ENCODE data around the gene INHBC.
"Not testable (repeated sequence)": the region's sequence is repeated elsewhere in the genome, so short reads cannot be mapped to it uniquely, and the experiment has no call there.

Gene INHBC

GRCh38 chr12:57420482-57420881, 14.1 kb upstream of the INHBC start:
- TF ChIP-seq EZH2phosphoT487 (conservative IDR thresholded peaks at IDR 0.05; ENCODE audit: low read length) (no peak), CTCF (IDR thresholded peaks at IDR 0.05; ENCODE audit: insufficient read depth, low read length, poor library complexity, severe bottlenecking) (no peak)
- Histone ChIP-seq H3K27me3 (ENCODE audit: low read length) (no peaks in the 10 kb centered on the region), H2AFZ (ENCODE audit: low read depth, low read length, severe bottlenecking) (no peak overlapping the region), H3K4me2 (ENCODE audit: low read depth, low read length, poor library complexity, severe bottlenecking) (no peak overlapping the region), H3K4me3 (ENCODE audit: insufficient read depth, low read length, poor library complexity, severe bottlenecking) (no peak overlapping the region), H3K9me3 (ENCODE audit: insufficient read depth, low read length) (no peaks in the 10 kb centered on the region), H3K36me3 (ENCODE audit: low read length) (no peaks in the 10 kb centered on the region), H3K79me2 (ENCODE audit: insufficient read depth, low read length) (peaks cover 58% of the 10 kb centered on the region), H3K9me2 (replicated peaks; ENCODE audit: insufficient read depth, low read length) (no peaks in the 10 kb centered on the region), H3K9ac (ENCODE audit: low read length) (no peak overlapping the region), H4K20me1 (ENCODE audit: low read depth, low read length) (no peaks in the 10 kb centered on the region), H3K27ac (ENCODE audit: low read depth, low read length) (no peak overlapping the region), H3F3A (ENCODE audit: insufficient read depth) (peaks cover 3% of the 10 kb centered on the region; the same call in 1 of the 2 replicates)

- not testable (repeated sequence) for H3K27ac ChIP-seq (ENCODE audit: low read depth, low read length); H3K9ac ChIP-seq (ENCODE audit: low read length); H3K4me3 ChIP-seq (ENCODE audit: insufficient read depth, low read length, poor library complexity, severe bottlenecking); H3K9me3 ChIP-seq (ENCODE audit: insufficient read depth, low read length); H3K36me3 ChIP-seq (ENCODE audit: low read length); H3K9me2 ChIP-seq (replicated peaks; ENCODE audit: insufficient read depth, low read length); H3K27me3 ChIP-seq (ENCODE audit: low read length); H4K20me1 ChIP-seq (ENCODE audit: low read depth, low read length); H2AFZ ChIP-seq (ENCODE audit: low read depth, low read length, severe bottlenecking); H3K4me2 ChIP-seq (ENCODE audit: low read depth, low read length, poor library complexity, severe bottlenecking)
- Histone ChIP-seq H3F3A (ENCODE audit: insufficient read depth) (peaks cover 13% of the 10 kb centered on the region), H3K79me2 (ENCODE audit: insufficient read depth, low read length) (peaks cover 48% of the 10 kb centered on the region)
Observed at GRCh38 chr12:57426948-57427347, 7.6 kb upstream of the INHBC start.

GRCh38 chr12:57428965-57429364, 5.6 kb upstream of the INHBC start:
- peaks cover 43% of the 10 kb centered on the region for H3K79me2 ChIP-seq (ENCODE audit: insufficient read depth, low read length)
- no peak overlapping the region for H3K4me3 ChIP-seq (ENCODE audit: insufficient read depth, low read length, poor library complexity, severe bottlenecking)
- peak overlapping the region; percentile 98 for H3K4me2 ChIP-seq (ENCODE audit: low read depth, low read length, poor library complexity, severe bottlenecking)
- no peak for TF ChIP-seq CTCF (IDR thresholded peaks at IDR 0.05; ENCODE audit: insufficient read depth, low read length, poor library complexity, severe bottlenecking)
- no peak for TF ChIP-seq EZH2phosphoT487 (conservative IDR thresholded peaks at IDR 0.05; ENCODE audit: low read length)
- no peaks in the 10 kb centered on the region for H3K27me3 ChIP-seq (ENCODE audit: low read length)
- H2AFZ ChIP-seq (ENCODE audit: low read depth, low read length, severe bottlenecking) = no peak overlapping the region
- no peaks in the 10 kb centered on the region for H3K9me3 ChIP-seq (ENCODE audit: insufficient read depth, low read length)
- no peaks in the 10 kb centered on the region for H4K20me1 ChIP-seq (ENCODE audit: low read depth, low read length)
- H3K27ac ChIP-seq (ENCODE audit: low read depth, low read length) = peak overlapping the region; percentile 64; the same call in 1 of the 2 replicates
- peak overlapping the region; percentile 72 for H3K9ac ChIP-seq (ENCODE audit: low read length)
- peaks cover 13% of the 10 kb centered on the region for H3F3A ChIP-seq (ENCODE audit: insufficient read depth)
- H3K36me3 ChIP-seq (ENCODE audit: low read length) = no peaks in the 10 kb centered on the region
- no peaks in the 10 kb centered on the region for H3K9me2 ChIP-seq (replicated peaks; ENCODE audit: insufficient read depth, low read length)

- no peaks in the 10 kb centered on the region for H3K36me3 ChIP-seq (ENCODE audit: low read length)
- H2AFZ ChIP-seq (ENCODE audit: low read depth, low read length, severe bottlenecking) = no peak overlapping the region
- peak overlapping the region; percentile 98 for H3K4me2 ChIP-seq (ENCODE audit: low read depth, low read length, poor library complexity, severe bottlenecking)
- H3K9me3 ChIP-seq (ENCODE audit: insufficient read depth, low read length) = no peaks in the 10 kb centered on the region
- peak overlapping the region; percentile 64 for H3K27ac ChIP-seq (ENCODE audit: low read depth, low read length)
- H4K20me1 ChIP-seq (ENCODE audit: low read depth, low read length) = no peaks in the 10 kb centered on the region
- no peaks in the 10 kb centered on the region for H3K27me3 ChIP-seq (ENCODE audit: low read length)
- H3K4me3 ChIP-seq (ENCODE audit: insufficient read depth, low read length, poor library complexity, severe bottlenecking) = peak overlapping the region; percentile 65
- H3K9me2 ChIP-seq (replicated peaks; ENCODE audit: insufficient read depth, low read length) = no peaks in the 10 kb centered on the region
- TF ChIP-seq EZH2phosphoT487 (conservative IDR thresholded peaks at IDR 0.05; ENCODE audit: low read length) = no peak
- H3F3A ChIP-seq (ENCODE audit: insufficient read depth) = peaks cover 13% of the 10 kb centered on the region
- H3K9ac ChIP-seq (ENCODE audit: low read length) = peak overlapping the region; percentile 72
- H3K79me2 ChIP-seq (ENCODE audit: insufficient read depth, low read length) = peaks cover 37% of the 10 kb centered on the region
Observed at GRCh38 chr12:57429473-57430111, 5.0 kb upstream of the INHBC start.

Data from SU-DHL-6 (cell line).